ENCODE measurements around the gene BIN2. TPM values are rescaled to one million over a fixed set of nuclear protein-coding genes. Genes with fewer than 3 reads are reported as not detected.
A peak's percentile ranks its signal among the peaks of the same experiment; 100 is the strongest.

BIN2 gene
- total RNA-seq, 1 experiment from 2014 or later, result not detected

- H2AK5ac ChIP-seq (ENCODE audit: insufficient read length, low read length), result no peak overlapping the region
- no peak for DNase-seq
- H3K27me3 Mint-ChIP-seq (ENCODE audit: low read depth), result no peaks in the 10 kb centered on the region
- no peak for TF ChIP-seq CTCF (conservative IDR thresholded peaks at IDR 0.05)
- no peak overlapping the region for H3K56ac ChIP-seq (ENCODE audit: insufficient read length, low read depth, low read length)
- H3K23me2 ChIP-seq (ENCODE audit: insufficient read length, low read depth, low read length, poor library complexity, severe bottlenecking), result no peaks in the 10 kb centered on the region
- no peak overlapping the region for H2BK120ac ChIP-seq (ENCODE audit: low read depth, low read length, poor library complexity, severe bottlenecking)
- H3K27me3 ChIP-seq (ENCODE audit: insufficient read depth, low read length), result no peaks in the 10 kb centered on the region
- H4K20me1 ChIP-seq (ENCODE audit: control insufficient read depth, insufficient read depth, insufficient read length), result no peaks in the 10 kb centered on the region
- no peak overlapping the region for H4K8ac ChIP-seq (replicated peaks; ENCODE audit: insufficient read length, low read depth, low read length)
- no peak overlapping the region for H4K5ac ChIP-seq (ENCODE audit: insufficient read length, low read depth, low read length)
- H3K36me3 Mint-ChIP-seq (ENCODE audit: insufficient read depth in 1 of 3, low read depth in 3 of 3), result peaks cover 0 to 4% (median 0%) of the 10 kb centered on the region in 3 experiments; a peak in 3 of 7 replicates
- no peaks in the 10 kb centered on the region for H3K79me1 ChIP-seq (ENCODE audit: insufficient read depth, low read depth, low read length, poor library complexity, severe bottlenecking)
- H3K4ac ChIP-seq (ENCODE audit: low read depth, low read length), result no peak overlapping the region
- H3K4me1 ChIP-seq (ENCODE audit: insufficient read depth, low read length), result peaks cover 11% of the 10 kb centered on the region; the same call in 1 of the 2 replicates
- H3K9ac ChIP-seq (ENCODE audit: extremely low read depth, insufficient read length, low read length), result no peak overlapping the region
- no peak overlapping the region for H3K23ac ChIP-seq (ENCODE audit: insufficient read length, low read depth, low read length)
- H4K91ac ChIP-seq (ENCODE audit: insufficient read length, low read depth, low read length), result no peak overlapping the region
- H3K4me1 Mint-ChIP-seq, result peaks cover 42 to 55% of the 10 kb centered on the region in 2 experiments
- H3K18ac ChIP-seq (ENCODE audit: insufficient read length, low read depth, low read length), result no peak overlapping the region
- H2BK5ac ChIP-seq (ENCODE audit: insufficient read length, low read length), result no peak overlapping the region
- H3K79me2 ChIP-seq (ENCODE audit: insufficient read depth, low read length), result no peaks in the 10 kb centered on the region
- no peaks in the 10 kb centered on the region for H3K9me3 Mint-ChIP-seq
- H3K14ac ChIP-seq (ENCODE audit: insufficient read depth, low read length), result no peak overlapping the region
- no peak overlapping the region for H2AFZ ChIP-seq (ENCODE audit: low read length)
- WGBS (ENCODE audit: extremely low coverage, insufficient read length, low lambda C conversion rate), result no CpG with 5 or more reads among the region's 3 CpGs
- no peak overlapping the region for H3K4me2 ChIP-seq (ENCODE audit: insufficient read depth, insufficient read length, low read length)
- H2BK20ac ChIP-seq (ENCODE audit: low read depth, low read length, poor library complexity, severe bottlenecking), result no peak overlapping the region
- H3K4me3 Mint-ChIP-seq, result no peak overlapping the region
- no peaks in the 10 kb centered on the region for H3K9me3 ChIP-seq (ENCODE audit: control insufficient read depth, low read depth, low read length)
- H2BK15ac ChIP-seq (ENCODE audit: low read depth, low read length), result 0 out of 2 replicates have a peak overlapping the region, but pooled peaks have one; percentile 9
- H3K27ac ChIP-seq (ENCODE audit: insufficient read length, low read depth, low read length), result no peak overlapping the region
- H2BK12ac ChIP-seq (ENCODE audit: insufficient read length, low read depth, low read length), result no peak overlapping the region
- H3T11ph ChIP-seq (ENCODE audit: low read length), result no peak overlapping the region
- peak overlapping the region in 2 of 3 experiments; percentile 75 to 99; a peak in 5 of 7 replicates for H3K27ac Mint-ChIP-seq
Measured at GRCh38 chr12:51321882-51322281, 2.1 kb downstream of the BIN2 start.
